ENCODE data around the gene PCDH10.

PCDH10 gene

GRCh38 chr4:133147286-133147821, 1.7 kb upstream of the PCDH10 start:
- TF ChIP-seq CTCF (IDR thresholded peaks at IDR 0.05; ENCODE audit: insufficient read depth, low read length) (no peak), SPI1 (IDR thresholded peaks at IDR 0.05; ENCODE audit: borderline replicate concordance, low read depth) (no peak), POLR2AphosphoS5 (IDR thresholded peaks at IDR 0.05; ENCODE audit: low read depth) (no peak), REST (IDR thresholded peaks at IDR 0.05; ENCODE audit: insufficient replicate concordance, low read depth) (no peak), GABPA (IDR thresholded peaks at IDR 0.05; ENCODE audit: low read depth) (no peak)
- Histone ChIP-seq H3K27ac (replicated peaks) (no peak overlapping the region), H3K27me3 (ENCODE audit: insufficient read depth, poor library complexity, severe bottlenecking) (peaks cover 46% of the 10 kb centered on the region), H3K4me3 (replicated peaks; ENCODE audit: insufficient read depth, low read length) (no peak overlapping the region)
- no peak for DNase-seq (ENCODE audit: low read depth in 1 of 2, low spot score in 1 of 2)

DNA sequence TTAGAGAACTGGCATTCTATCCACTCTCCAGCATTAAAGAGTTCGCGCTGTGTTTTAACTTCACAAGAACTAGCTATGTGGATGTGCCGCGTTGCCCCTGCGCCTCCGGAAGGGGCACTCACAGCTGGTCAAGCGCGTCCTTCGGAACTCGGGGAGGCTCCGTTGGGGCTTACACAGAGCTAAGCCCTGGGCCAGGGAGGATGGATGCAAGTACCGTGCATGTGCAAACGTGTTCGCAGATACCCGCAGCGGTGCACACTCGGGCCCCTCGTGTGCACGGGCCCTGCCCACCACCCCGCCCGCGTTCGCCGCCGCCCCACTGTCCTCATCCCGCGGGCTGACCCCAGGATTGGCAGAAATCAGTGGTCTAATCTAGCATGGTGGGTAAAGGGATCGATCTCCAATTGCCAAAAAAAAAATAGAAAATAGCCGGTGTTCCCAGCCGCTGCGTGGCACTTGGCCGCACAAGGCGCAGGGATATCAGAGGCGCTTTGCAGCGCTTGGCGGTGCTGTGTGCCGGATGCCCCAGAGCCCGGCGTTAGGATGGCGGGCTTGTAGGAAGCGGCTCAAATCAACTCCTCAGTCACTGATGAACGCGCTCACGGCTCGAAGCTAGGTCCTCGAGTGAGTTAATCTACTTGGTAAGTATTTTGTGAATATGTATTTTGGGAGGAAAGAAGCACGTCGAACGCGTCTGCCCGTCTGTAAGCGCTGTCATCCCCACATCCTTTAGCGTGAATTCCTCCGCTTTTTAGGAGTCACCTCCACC, 989 bp upstream of the PCDH10 start:
- peaks cover 51% of the 10 kb centered on the region for H3K27me3 ChIP-seq (ENCODE audit: insufficient read depth, poor library complexity, severe bottlenecking)
- no peak for DNase-seq (ENCODE audit: low read depth in 1 of 2, low spot score in 1 of 2)
- H3K27ac ChIP-seq (replicated peaks) = no peak overlapping the region
- no peak for TF ChIP-seq CTCF (IDR thresholded peaks at IDR 0.05; ENCODE audit: insufficient read depth, low read length)
- no peak for TF ChIP-seq SPI1 (IDR thresholded peaks at IDR 0.05; ENCODE audit: borderline replicate concordance, low read depth)
- no peak for TF ChIP-seq REST (IDR thresholded peaks at IDR 0.05; ENCODE audit: insufficient replicate concordance, low read depth)
- no peak for TF ChIP-seq GABPA (IDR thresholded peaks at IDR 0.05; ENCODE audit: low read depth)
- TF ChIP-seq POLR2AphosphoS5 (IDR thresholded peaks at IDR 0.05; ENCODE audit: low read depth) = no peak
- no peak overlapping the region for H3K4me3 ChIP-seq (replicated peaks; ENCODE audit: insufficient read depth, low read length)

DNA sequence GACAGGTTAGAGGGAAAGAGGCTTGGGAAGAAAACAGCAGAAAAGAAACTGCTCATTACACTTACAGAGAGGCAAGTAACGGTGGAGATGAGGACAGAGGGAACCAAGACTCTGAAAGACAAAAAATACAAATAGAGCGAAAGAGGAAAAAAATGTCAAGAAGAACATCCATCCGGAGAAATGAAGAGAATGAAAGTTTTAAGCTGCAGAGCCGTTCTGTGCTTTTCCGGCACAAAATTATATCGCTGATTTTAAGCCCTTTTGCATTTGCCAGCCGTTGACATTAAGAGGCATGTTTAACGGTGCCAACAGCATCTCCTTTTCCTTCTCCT, 236 bp downstream of the PCDH10 start:
- no peak for TF ChIP-seq POLR2AphosphoS5 (IDR thresholded peaks at IDR 0.05; ENCODE audit: low read depth)
- no peak overlapping the region for H3K27ac ChIP-seq (replicated peaks)
- DNase-seq (ENCODE audit: low read depth in 1 of 2, low spot score in 1 of 2) = no peak
- H3K27me3 ChIP-seq (ENCODE audit: insufficient read depth, poor library complexity, severe bottlenecking) = peaks cover 54% of the 10 kb centered on the region
- H3K4me3 ChIP-seq (replicated peaks; ENCODE audit: insufficient read depth, low read length) = no peak overlapping the region

DNA sequence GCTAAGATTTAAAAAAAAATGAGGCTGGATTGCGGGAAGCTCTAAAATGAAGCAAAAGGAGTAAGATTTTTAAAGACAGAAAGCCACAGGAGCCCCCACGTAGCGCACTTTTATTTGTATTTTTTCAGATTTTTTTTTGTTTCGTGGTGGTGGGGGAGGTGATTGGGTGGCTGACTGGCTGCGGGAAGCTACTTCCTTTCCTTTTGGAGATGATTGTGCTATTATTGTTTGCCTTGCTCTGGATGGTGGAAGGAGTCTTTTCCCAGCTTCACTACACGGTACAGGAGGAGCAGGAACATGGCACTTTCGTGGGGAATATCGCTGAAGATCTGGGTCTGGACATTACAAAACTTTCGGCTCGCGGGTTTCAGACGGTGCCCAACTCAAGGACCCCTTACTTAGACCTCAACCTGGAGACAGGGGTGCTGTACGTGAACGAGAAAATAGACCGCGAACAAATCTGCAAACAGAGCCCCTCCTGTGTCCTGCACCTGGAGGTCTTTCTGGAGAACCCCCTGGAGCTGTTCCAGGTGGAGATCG, 908 bp downstream of the PCDH10 start:
- no peak for DNase-seq (ENCODE audit: low read depth in 1 of 2, low spot score in 1 of 2)
- no peak overlapping the region for H3K4me3 ChIP-seq (replicated peaks; ENCODE audit: insufficient read depth, low read length)
- TF ChIP-seq GABPA (IDR thresholded peaks at IDR 0.05; ENCODE audit: low read depth) = no peak
- TF ChIP-seq CTCF (IDR thresholded peaks at IDR 0.05; ENCODE audit: insufficient read depth, low read length) = no peak
- TF ChIP-seq POLR2AphosphoS5 (IDR thresholded peaks at IDR 0.05; ENCODE audit: low read depth) = no peak
- no peak for TF ChIP-seq SPI1 (IDR thresholded peaks at IDR 0.05; ENCODE audit: borderline replicate concordance, low read depth)
- no peak for TF ChIP-seq REST (IDR thresholded peaks at IDR 0.05; ENCODE audit: insufficient replicate concordance, low read depth)
- peaks cover 54% of the 10 kb centered on the region for H3K27me3 ChIP-seq (ENCODE audit: insufficient read depth, poor library complexity, severe bottlenecking)
- H3K27ac ChIP-seq (replicated peaks) = no peak overlapping the region
